Measurements from ENCODE around the gene PSKH1. TPM values are rescaled to one million over a fixed set of nuclear protein-coding genes. Genes with fewer than 3 reads are reported as not detected.

PSKH1 gene
- total RNA-seq, 2 donors from 2014 or later: 32.1 to 37.4 TPM

DNA sequence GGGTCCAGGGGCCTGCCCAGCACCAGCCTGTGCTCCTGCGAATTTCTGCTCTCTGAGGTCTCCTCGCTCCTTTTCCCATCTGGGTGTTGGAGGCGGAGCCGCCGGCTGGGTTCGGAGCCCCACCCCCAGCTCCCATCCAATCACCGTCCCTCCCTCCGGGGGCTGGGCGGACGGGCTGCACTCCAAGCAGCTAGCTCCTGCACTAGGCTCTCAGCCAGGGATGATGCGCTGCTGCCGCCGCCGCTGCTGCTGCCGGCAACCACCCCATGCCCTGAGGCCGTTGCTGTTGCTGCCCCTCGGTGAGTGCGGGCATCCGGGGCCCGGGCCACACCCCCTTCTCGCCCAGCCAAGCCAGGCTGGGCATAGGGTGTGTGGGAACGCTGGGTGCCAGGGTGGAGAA is 8.4 kb upstream of the PSKH1 start, which contains the start of gene NRN1L:
Gene NRN1L, plus strand, starts transcription at position 202 of the 400 bp plus-strand sequence. Its CDS starts 19 bp downstream, at position 221.
- Mint-ChIP-seq H3K27ac (peak within 1 kb of the TSS; percentile 83), H3K27me3 (ENCODE audit: insufficient read depth) (no peaks in the 10 kb centered on the region), H3K36me3 (ENCODE audit: low read depth) (peaks cover 29% of the 10 kb centered on the region), H3K4me1 (peaks cover 16% of the 10 kb centered on the region), H3K4me3 (peak within 1 kb of the TSS; percentile 42), H3K9me3 (no peaks in the 10 kb centered on the region)
- H3K9me3 ChIP-seq (ENCODE audit: control insufficient read depth, low read length): no peaks in the 10 kb centered on the region
- peak; percentile 98 for DNase-seq
- no peak within 1 kb of the TSS for H3K9ac ChIP-seq (ENCODE audit: extremely low read depth, low read length, poor library complexity, severe bottlenecking)
- TF ChIP-seq, protein P1, sequence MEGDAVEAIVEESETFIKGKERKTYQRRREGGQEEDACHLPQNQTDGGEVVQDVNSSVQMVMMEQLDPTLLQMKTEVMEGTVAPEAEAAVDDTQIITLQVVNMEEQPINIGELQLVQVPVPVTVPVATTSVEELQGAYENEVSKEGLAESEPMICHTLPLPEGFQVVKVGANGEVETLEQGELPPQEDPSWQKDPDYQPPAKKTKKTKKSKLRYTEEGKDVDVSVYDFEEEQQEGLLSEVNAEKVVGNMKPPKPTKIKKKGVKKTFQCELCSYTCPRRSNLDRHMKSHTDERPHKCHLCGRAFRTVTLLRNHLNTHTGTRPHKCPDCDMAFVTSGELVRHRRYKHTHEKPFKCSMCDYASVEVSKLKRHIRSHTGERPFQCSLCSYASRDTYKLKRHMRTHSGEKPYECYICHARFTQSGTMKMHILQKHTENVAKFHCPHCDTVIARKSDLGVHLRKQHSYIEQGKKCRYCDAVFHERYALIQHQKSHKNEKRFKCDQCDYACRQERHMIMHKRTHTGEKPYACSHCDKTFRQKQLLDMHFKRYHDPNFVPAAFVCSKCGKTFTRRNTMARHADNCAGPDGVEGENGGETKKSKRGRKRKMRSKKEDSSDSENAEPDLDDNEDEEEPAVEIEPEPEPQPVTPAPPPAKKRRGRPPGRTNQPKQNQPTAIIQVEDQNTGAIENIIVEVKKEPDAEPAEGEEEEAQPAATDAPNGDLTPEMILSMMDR (conservative IDR thresholded peaks at IDR 0.05): no peak
- peaks cover 49% of the 10 kb centered on the region for H3K36me3 ChIP-seq (ENCODE audit: control insufficient read depth, insufficient read depth, low read length)
- WGBS, 2 experiments (ENCODE audit: insufficient coverage in 1 of 2, insufficient read length in 1 of 2): 22 to 27% methylated on average over 13 to 22 of the region's 22 CpGs
- H3K27me3 ChIP-seq (ENCODE audit: control insufficient read depth, insufficient read depth, low read length, poor library complexity, severe bottlenecking): no peaks in the 10 kb centered on the region
- H3K27ac ChIP-seq (ENCODE audit: low read depth, low read length): no peak within 1 kb of the TSS
- no peak within 1 kb of the TSS for H3K4me3 ChIP-seq (ENCODE audit: low read length)
- peaks cover 5% of the 10 kb centered on the region for H3K4me1 ChIP-seq (ENCODE audit: control insufficient read depth, insufficient read depth, low read length)

DNA sequence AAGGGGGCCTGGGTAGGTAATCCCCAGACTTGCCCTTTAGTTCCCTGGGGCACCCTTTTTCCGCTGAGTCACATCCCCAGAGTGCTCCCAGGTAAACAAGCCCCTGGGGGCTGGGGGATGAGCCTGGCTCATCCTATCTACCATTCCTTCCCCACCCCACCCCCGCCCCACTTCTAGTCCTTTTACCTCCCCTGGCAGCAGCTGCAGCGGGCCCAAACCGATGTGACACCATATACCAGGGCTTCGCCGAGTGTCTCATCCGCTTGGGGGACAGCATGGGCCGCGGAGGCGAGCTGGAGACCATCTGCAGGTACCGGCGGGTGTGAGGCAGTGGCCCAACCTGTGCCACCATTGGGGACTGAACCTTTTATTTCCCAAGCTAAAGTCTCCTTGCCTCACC is 7.5 kb upstream of the PSKH1 start:
- Mint-ChIP-seq H3K4me1 (peaks cover 16% of the 10 kb centered on the region), H3K4me3 (peak overlapping the region; percentile 42), H3K36me3 (ENCODE audit: low read depth) (peaks cover 23% of the 10 kb centered on the region), H3K27ac (peak overlapping the region; percentile 44), H3K9me3 (no peaks in the 10 kb centered on the region), H3K27me3 (ENCODE audit: insufficient read depth) (no peaks in the 10 kb centered on the region)
- WGBS, 2 experiments (ENCODE audit: insufficient coverage in 1 of 2, insufficient read length in 1 of 2): 90 to 100% methylated on average over 2 to 12 of the region's 12 CpGs
- Histone ChIP-seq H3K9ac (ENCODE audit: extremely low read depth, low read length, poor library complexity, severe bottlenecking) (no peak overlapping the region), H3K27ac (ENCODE audit: low read depth, low read length) (no peak overlapping the region), H3K36me3 (ENCODE audit: control insufficient read depth, insufficient read depth, low read length) (peaks cover 41% of the 10 kb centered on the region), H3K9me3 (ENCODE audit: control insufficient read depth, low read length) (no peaks in the 10 kb centered on the region), H3K4me3 (ENCODE audit: low read length) (no peak overlapping the region), H3K27me3 (ENCODE audit: control insufficient read depth, insufficient read depth, low read length, poor library complexity, severe bottlenecking) (no peaks in the 10 kb centered on the region), H3K4me1 (ENCODE audit: control insufficient read depth, insufficient read depth, low read length) (peaks cover 5% of the 10 kb centered on the region)
- TF ChIP-seq, protein P1 (conservative IDR thresholded peaks at IDR 0.05): no peak
- DNase-seq: peak; percentile 56

DNA sequence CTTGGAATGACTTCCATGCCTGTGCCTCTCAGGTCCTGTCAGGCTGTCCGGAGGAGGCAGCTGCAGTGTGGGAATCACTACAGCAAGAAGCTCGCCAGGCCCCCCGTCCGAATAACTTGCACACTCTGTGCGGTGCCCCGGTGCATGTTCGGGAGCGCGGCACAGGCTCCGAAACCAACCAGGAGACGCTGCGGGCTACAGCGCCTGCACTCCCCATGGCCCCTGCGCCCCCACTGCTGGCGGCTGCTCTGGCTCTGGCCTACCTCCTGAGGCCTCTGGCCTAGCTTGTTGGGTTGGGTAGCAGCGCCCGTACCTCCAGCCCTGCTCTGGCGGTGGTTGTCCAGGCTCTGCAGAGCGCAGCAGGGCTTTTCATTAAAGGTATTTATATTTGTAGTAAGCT is 7.1 kb upstream of the PSKH1 start:
- Mint-ChIP-seq H3K27me3 (ENCODE audit: insufficient read depth) (no peaks in the 10 kb centered on the region), H3K9me3 (no peaks in the 10 kb centered on the region), H3K27ac (peak overlapping the region; percentile 78), H3K4me1 (peaks cover 16% of the 10 kb centered on the region), H3K36me3 (ENCODE audit: low read depth) (peaks cover 22% of the 10 kb centered on the region), H3K4me3 (peak overlapping the region; percentile 42)
- no peak overlapping the region for H3K9ac ChIP-seq (ENCODE audit: extremely low read depth, low read length, poor library complexity, severe bottlenecking)
- TF ChIP-seq, protein P1 (conservative IDR thresholded peaks at IDR 0.05): no peak
- no peaks in the 10 kb centered on the region for H3K27me3 ChIP-seq (ENCODE audit: control insufficient read depth, insufficient read depth, low read length, poor library complexity, severe bottlenecking)
- H3K9me3 ChIP-seq (ENCODE audit: control insufficient read depth, low read length): no peaks in the 10 kb centered on the region
- peaks cover 5% of the 10 kb centered on the region for H3K4me1 ChIP-seq (ENCODE audit: control insufficient read depth, insufficient read depth, low read length)
- H3K27ac ChIP-seq (ENCODE audit: low read depth, low read length): no peak overlapping the region
- H3K4me3 ChIP-seq (ENCODE audit: low read length): no peak overlapping the region
- no peak for DNase-seq
- H3K36me3 ChIP-seq (ENCODE audit: control insufficient read depth, insufficient read depth, low read length): peaks cover 36% of the 10 kb centered on the region
- 94 to 95% methylated on average over 15 to 19 of the region's 19 CpGs for WGBS, 2 experiments (ENCODE audit: insufficient coverage in 1 of 2, insufficient read length in 1 of 2)
